H9 (cell line): ENCODE data around the gene GALT. TPM values are rescaled to one million over a fixed set of nuclear protein-coding genes. Genes with fewer than 3 reads are reported as not detected.

ENCODE experiments used
- DNase-seq: peaks from one replicate; pipeline ENCODE4 v3.0.0-alpha.2; 2017
- H2AFZ ChIP-seq: one replicate; pipeline ENCODE4 v1.6.1; 2013; ENCODE audit warnings: mild to moderate bottlenecking, low read length, control low read depth, moderate library complexity
- H2AK5ac ChIP-seq: 2 replicates; pipeline ENCODE4 v1.6.1; 2013; ENCODE audit warnings: low read length, control low read depth, mixed read lengths; ENCODE audit not compliant: insufficient read length
- H2BK120ac ChIP-seq: one replicate; pipeline ENCODE4 v1.6.1; 2013; ENCODE audit warnings: low read depth, mild to moderate bottlenecking, low read length, control low read depth, inconsistent platforms; ENCODE audit not compliant: poor library complexity, severe bottlenecking
- H2BK12ac ChIP-seq: 2 replicates; pipeline ENCODE4 v1.6.1; 2013; ENCODE audit warnings: low read length, control low read depth, mixed read lengths, low read depth; ENCODE audit not compliant: insufficient read length
- H2BK15ac ChIP-seq: 2 replicates; pipeline ENCODE4 v1.6.1; 2013; ENCODE audit warnings: low read depth, low read length, control low read depth
- H2BK20ac ChIP-seq: one replicate; pipeline ENCODE4 v1.6.1; 2013; ENCODE audit warnings: low read depth, mild to moderate bottlenecking, low read length, control low read depth, inconsistent platforms; ENCODE audit not compliant: poor library complexity, severe bottlenecking
- H2BK5ac ChIP-seq: 2 replicates; pipeline ENCODE4 v1.6.1; 2013; ENCODE audit warnings: low read length, control low read depth, mixed read lengths; ENCODE audit not compliant: insufficient read length
- H3K14ac ChIP-seq: 2 replicates; pipeline ENCODE4 v1.6.1; 2013; ENCODE audit warnings: low read length, control low read depth; ENCODE audit not compliant: insufficient read depth
- H3K18ac ChIP-seq: 2 replicates; pipeline ENCODE4 v1.6.1; 2013; ENCODE audit warnings: low read depth, mild to moderate bottlenecking, mixed read lengths, low read length, control low read depth; ENCODE audit not compliant: insufficient read length
- H3K23ac ChIP-seq: 2 replicates; pipeline ENCODE4 v1.6.1; 2013; ENCODE audit warnings: low read length, control low read depth, mixed read lengths, low read depth; ENCODE audit not compliant: insufficient read length
- H3K23me2 ChIP-seq: 2 replicates; pipeline ENCODE4 v1.6.1; 2013; ENCODE audit warnings: low read depth, mild to moderate bottlenecking, mixed read lengths, low read length, control low read depth; ENCODE audit not compliant: insufficient read length, poor library complexity, severe bottlenecking
- H3K27ac ChIP-seq: 2 replicates; pipeline ENCODE4 v1.5.1; 2013; ENCODE audit warnings: low read length, control low read depth, mixed read lengths, low read depth; ENCODE audit not compliant: insufficient read length
- H3K27me3 ChIP-seq: 2 replicates; pipeline ENCODE4 v1.6.1; 2013; ENCODE audit warnings: low read length, control low read depth, inconsistent platforms; ENCODE audit not compliant: insufficient read depth
- H3K4ac ChIP-seq: 2 replicates; pipeline ENCODE4 v1.6.1; 2013; ENCODE audit warnings: low read depth, mild to moderate bottlenecking, control low read depth, inconsistent platforms, low read length, moderate library complexity
- H3K4me1 ChIP-seq: 2 replicates; pipeline ENCODE4 v1.6.1; 2013; ENCODE audit warnings: low read length, control low read depth, inconsistent platforms; ENCODE audit not compliant: insufficient read depth
- H3K4me2 ChIP-seq: 2 replicates; pipeline ENCODE4 v1.6.1; 2013; ENCODE audit warnings: low read length, control low read depth, mixed read lengths; ENCODE audit not compliant: insufficient read length, insufficient read depth
- H3K56ac ChIP-seq: 2 replicates; pipeline ENCODE4 v1.6.1; 2013; ENCODE audit warnings: low read depth, mild to moderate bottlenecking, mixed read lengths, low read length, control low read depth; ENCODE audit not compliant: insufficient read length
- H3K79me1 ChIP-seq: 2 replicates; pipeline ENCODE4 v1.6.1; 2013; ENCODE audit warnings: low read depth, mild to moderate bottlenecking, moderate library complexity, low read length, control low read depth, inconsistent platforms; ENCODE audit not compliant: insufficient read depth, poor library complexity, severe bottlenecking
- H3K79me2 ChIP-seq: 2 replicates; pipeline ENCODE4 v1.6.1; 2013; ENCODE audit warnings: low read length, control low read depth, inconsistent platforms; ENCODE audit not compliant: insufficient read depth
- H3K9ac ChIP-seq: 2 replicates; pipeline ENCODE4 v1.6.1; 2013; ENCODE audit warnings: low read length, control low read depth, mixed read lengths; ENCODE audit not compliant: insufficient read length; ENCODE audit errors: extremely low read depth
- H3K9me3 ChIP-seq: one replicate; pipeline ENCODE4 v1.6.1; 2013; ENCODE audit warnings: low read depth, low read length, inconsistent platforms; ENCODE audit not compliant: control insufficient read depth
- H3T11ph ChIP-seq: one replicate; pipeline ENCODE4 v1.6.1; 2013; ENCODE audit warnings: mild to moderate bottlenecking, low read length, control low read depth, inconsistent platforms
- H4K20me1 ChIP-seq: one replicate; pipeline ENCODE4 v1.6.1; 2013; ENCODE audit not compliant: control insufficient read depth, insufficient read length, insufficient read depth
- H4K5ac ChIP-seq: 2 replicates; pipeline ENCODE4 v1.6.1; 2013; ENCODE audit warnings: low read depth, mild to moderate bottlenecking, mixed read lengths, low read length, control low read depth; ENCODE audit not compliant: insufficient read length
- H4K8ac ChIP-seq: replicated peaks from 2 replicates; pipeline ENCODE4 v1.6.1; 2013; ENCODE audit warnings: low read length, control low read depth, mixed read lengths, low read depth; ENCODE audit not compliant: insufficient read length
- H4K91ac ChIP-seq: 2 replicates; pipeline ENCODE4 v1.6.1; 2013; ENCODE audit warnings: low read depth, mild to moderate bottlenecking, moderate library complexity, mixed read lengths, low read length, control low read depth; ENCODE audit not compliant: insufficient read length
- H3K27ac Mint-ChIP-seq, 3 experiments: 2 replicates in 2 of 3; 3 replicates in 1 of 3; pipeline ENCODE4 v1.8.0; 2020 to 2021; ENCODE audit warnings: mixed read lengths in 3 of 3, mild to moderate bottlenecking in 1 of 3, moderate library complexity in 1 of 3
- H3K27me3 Mint-ChIP-seq: 2 replicates; pipeline ENCODE4 v1.8.0; 2021; ENCODE audit warnings: low read depth, mild to moderate bottlenecking, moderate library complexity, mixed read lengths
- H3K36me3 Mint-ChIP-seq, 3 experiments: 2 replicates in 2 of 3; 3 replicates in 1 of 3; pipeline ENCODE4 v1.8.0; 2020 to 2021; ENCODE audit warnings: low read depth in 3 of 3, mixed read lengths in 3 of 3; ENCODE audit not compliant: insufficient read depth in 1 of 3
- H3K4me1 Mint-ChIP-seq, 2 experiments: 2 replicates each; pipeline ENCODE4 v1.8.0; 2020; ENCODE audit warnings: mixed read lengths in 2 of 2
- H3K4me3 Mint-ChIP-seq, 2 experiments: 2 replicates in 1 of 2; 3 replicates in 1 of 2; pipeline ENCODE4 v1.8.0; 2020 to 2021; ENCODE audit warnings: mild to moderate bottlenecking in 2 of 2, mixed read lengths in 2 of 2, moderate library complexity in 1 of 2
- H3K9me3 Mint-ChIP-seq, 2 experiments: 2 replicates in 1 of 2; 3 replicates in 1 of 2; pipeline ENCODE4 v1.8.0; 2020; ENCODE audit warnings: mild to moderate bottlenecking in 2 of 2, mixed read lengths in 2 of 2, moderate library complexity in 1 of 2
- CTCF ChIP-seq: fragments of 200-600 bp; sonication (generic); conservative IDR thresholded peaks from 3 replicates; pipeline ENCODE4 v1.8.0; 2021; ENCODE audit warnings: antibody characterized with exemption, mild to moderate bottlenecking
- total RNA-seq: library from RNA; stranded (reverse); gene quantifications from 2 replicates; pipeline ENCODE4 v1.2.1, GENCODE V29; 2021

GALT gene
- total RNA-seq, 1 experiment from 2014 or later, result 41.5 TPM

DNA sequence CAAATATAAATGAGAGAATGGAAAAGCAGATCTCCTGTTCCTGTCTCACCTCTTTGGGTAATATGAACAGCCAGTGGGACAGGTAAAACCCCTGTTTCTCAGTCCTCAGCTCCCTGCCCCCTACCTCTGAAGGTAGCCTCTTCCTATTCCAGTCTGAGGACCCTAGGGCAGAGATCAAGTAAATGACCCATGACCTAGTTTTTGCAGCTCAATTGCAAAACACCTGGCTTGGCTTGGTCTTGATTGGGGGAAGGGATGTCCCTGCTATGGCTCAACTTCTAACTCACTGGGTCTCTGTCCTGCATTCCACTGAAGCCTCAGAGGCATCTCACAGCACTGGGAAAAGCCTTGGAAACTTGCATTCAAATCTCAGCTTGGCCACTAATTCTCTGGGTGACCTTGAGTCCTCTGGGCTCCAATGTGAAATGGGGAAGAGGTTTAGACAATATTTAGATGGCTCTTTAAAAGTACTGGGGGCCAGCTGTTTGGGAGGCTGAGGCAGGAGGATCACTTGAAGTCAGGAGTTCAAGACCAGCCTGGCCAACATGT, 1.6 kb upstream of the GALT start:
- Histone ChIP-seq H3K27me3 (no peaks in the 10 kb centered on the region), H2BK15ac (no peak overlapping the region), H2BK5ac (no peak overlapping the region), H4K8ac (no peak overlapping the region), H3K9me3 (no peaks in the 10 kb centered on the region), H3K9ac (no peak overlapping the region), H4K91ac (no peak overlapping the region), H3K14ac (no peak overlapping the region), H2BK12ac (no peak overlapping the region), H3K23ac (no peak overlapping the region), H3T11ph (no peak overlapping the region), H4K5ac (no peak overlapping the region), H3K18ac (no peak overlapping the region), H3K23me2 (peaks cover 9% of the 10 kb centered on the region), H3K4me1 (peaks cover 10% of the 10 kb centered on the region; the same call in 1 of the 2 replicates), H3K4ac (no peak overlapping the region), H3K4me2 (peak overlapping the region; percentile 5), H2BK120ac (no peak overlapping the region), H4K20me1 (no peaks in the 10 kb centered on the region), H2AFZ (no peak overlapping the region), H3K56ac (no peak overlapping the region), H3K79me1 (no peaks in the 10 kb centered on the region), H3K79me2 (peaks cover 2% of the 10 kb centered on the region; the same call in 1 of the 2 replicates), H2BK20ac (no peak overlapping the region), H2AK5ac (no peak overlapping the region), H3K27ac (no peak overlapping the region)
- Mint-ChIP-seq H3K4me1 (peaks cover 26 to 34% of the 10 kb centered on the region in 2 experiments), H3K9me3 (no peaks in the 10 kb centered on the region), H3K27me3 (no peaks in the 10 kb centered on the region; the same call in 1 of the 2 replicates), H3K4me3 (peak overlapping the region in 1 of 2 experiments; percentile 38; a peak in 1 of 5 replicates), H3K27ac (peak overlapping the region in 1 of 3 experiments; percentile 85; a peak in 2 of 7 replicates), H3K36me3 (peaks cover 17 to 25% (median 23%) of the 10 kb centered on the region in 3 experiments; a peak in 6 of 7 replicates)
- TF ChIP-seq CTCF, result no peak
- no peak for DNase-seq
